Sigmoid colon (tissue), 7 donors: Measurements from ENCODE around the gene GAN. TPM values are rescaled to one million over a fixed set of nuclear protein-coding genes. Genes with fewer than 3 reads are reported as not detected.

Source experiments
- DNase-seq: peaks from one replicate; pipeline ENCODE4 v3.0.0-alpha.2; 2019
- H3K27ac ChIP-seq, 4 donors: fragments of 200-600 bp; sonication (generic); one replicate each; pipeline ENCODE4 v1.5.1; 2016 to 2019; ENCODE audit warnings: mild to moderate bottlenecking in 1 of 4
- H3K27me3 ChIP-seq, 3 donors: fragments of 200-600 bp; sonication (generic); one replicate each; pipeline ENCODE4 v1.5.1; 2019; ENCODE audit warnings: mild to moderate bottlenecking in 1 of 3
- H3K36me3 ChIP-seq, 4 donors: fragments of 200-600 bp; sonication (generic); one replicate each; pipeline ENCODE4 v1.5.1; 2016 to 2019
- H3K4me1 ChIP-seq, 4 donors: fragments of 200-600 bp; sonication (generic); one replicate each; pipeline ENCODE4 v1.5.1; 2017 to 2019
- H3K4me3 ChIP-seq, 4 donors: fragments of 200-600 bp; sonication (generic); one replicate each; pipeline ENCODE4 v1.5.1; 2017 to 2019; ENCODE audit warnings: mild to moderate bottlenecking in 2 of 4, moderate library complexity in 1 of 4
- H3K9me3 ChIP-seq, 4 donors: fragments of 200-600 bp in 3 of 4; sonication (generic) in 3 of 4; one replicate each; pipeline versions ENCODE4 v1.5.1 to v1.6.1; 2013 to 2019
- CTCF ChIP-seq, 4 experiments: fragments of 450-650 bp in 3 of 4; fragments of 200-600 bp in 1 of 4; IDR thresholded peaks; one replicate each; pipeline ENCODE4 v1.5.1; 2016 to 2019; ENCODE audit warnings: antibody characterized with exemption in 4 of 4, mild to moderate bottlenecking in 3 of 4, moderate library complexity in 2 of 4
- EP300 ChIP-seq, 4 donors: sonication (generic); formaldehyde crosslinking; IDR thresholded peaks; one replicate each; pipeline ENCODE4 v1.6.1; 2017; ENCODE audit warnings: antibody characterized with exemption in 4 of 4
- POLR2A ChIP-seq, 2 donors: fragments of 450-650 bp; IDR thresholded peaks; one replicate each; pipeline ENCODE4 v1.6.1; 2016; ENCODE audit warnings: antibody characterized with exemption in 2 of 2, mild to moderate bottlenecking in 2 of 2, moderate library complexity in 2 of 2
- POLR2AphosphoS5 ChIP-seq, 4 donors: sonication (generic); formaldehyde crosslinking; IDR thresholded peaks; one replicate each; pipeline ENCODE4 v1.6.1; 2017; ENCODE audit warnings: antibody characterized with exemption in 4 of 4
- WGBS, 2 donors: extraction: QIAGEN DNeasy Blood & Tissue Kit; methylation state at CpG; one replicate each; pipeline ENCODE4 v1.1.7; 2013; 5-methylcytosine and 5-hydroxymethylcytosine counted together
- intact Hi-C: fragments of 100-400 bp; cut with DNase I; formaldehyde crosslinking; loops from one replicate; pipeline ENCODE4 v1.15.1; 2023
- polyA plus RNA-seq, 3 donors: library from polyadenylated mRNA; stranded (reverse); fragments of 200-250 nt; gene quantifications; one replicate each; pipeline ENCODE4 v1.2.3, GENCODE V29; 2013
- total RNA-seq, 4 donors: library from RNA; depleted of rRNA; stranded (reverse); fragments of >200 nt; gene quantifications; one replicate each; pipeline ENCODE4 v1.1.0, GENCODE V29; 2016
- donor health status: healthy with polysubstance abuse.
- donor health status: Bipolar disorder and iron deficiency.
- donor health status: healthy.

The GAN gene
- total and polyA plus RNA-seq, 7 donors: 1.2 to 14.7 (median 9.1) TPM

- Histone ChIP-seq H3K4me3 (no peak overlapping the region), H3K27ac (no peak overlapping the region), H3K4me1 (no peaks in the 10 kb centered on the region), H3K27me3 (no peaks in the 10 kb centered on the region), H3K36me3 (peaks cover 0 to 45% (median 5%) of the 10 kb centered on the region in 4 donors), H3K9me3 (no peaks in the 10 kb centered on the region)
- TF ChIP-seq POLR2AphosphoS5 (IDR thresholded peaks at IDR 0.05) (no peak), CTCF (IDR thresholded peaks at IDR 0.05) (no peak), POLR2A (IDR thresholded peaks at IDR 0.05) (no peak), EP300 (IDR thresholded peaks at IDR 0.05) (no peak)
- DNase-seq: no peak
- WGBS, 2 donors: 96% methylated on average over 3 of the region's 3 CpGs
- intact Hi-C loops: no loop called here
Measured at GRCh38 chr16:81353895-81354294, 39.1 kb downstream of the GAN start.

- Histone ChIP-seq H3K27ac (no peak overlapping the region), H3K27me3 (no peaks in the 10 kb centered on the region), H3K9me3 (no peaks in the 10 kb centered on the region), H3K4me1 (peaks cover 0 to 11% (median 7%) of the 10 kb centered on the region in 4 donors), H3K36me3 (peaks cover 0 to 47% (median 5%) of the 10 kb centered on the region in 4 donors), H3K4me3 (no peak overlapping the region)
- intact Hi-C loops: no loop called here
- DNase-seq: no peak
- WGBS, 2 donors: 93 to 96% methylated on average over 9 of the region's 9 CpGs
- TF ChIP-seq POLR2AphosphoS5 (IDR thresholded peaks at IDR 0.05) (no peak), CTCF (IDR thresholded peaks at IDR 0.05) (no peak), EP300 (IDR thresholded peaks at IDR 0.05) (no peak), POLR2A (IDR thresholded peaks at IDR 0.05) (no peak)
Measured at GRCh38 chr16:81357711-81358260, 43.0 kb downstream of the GAN start.

DNA sequence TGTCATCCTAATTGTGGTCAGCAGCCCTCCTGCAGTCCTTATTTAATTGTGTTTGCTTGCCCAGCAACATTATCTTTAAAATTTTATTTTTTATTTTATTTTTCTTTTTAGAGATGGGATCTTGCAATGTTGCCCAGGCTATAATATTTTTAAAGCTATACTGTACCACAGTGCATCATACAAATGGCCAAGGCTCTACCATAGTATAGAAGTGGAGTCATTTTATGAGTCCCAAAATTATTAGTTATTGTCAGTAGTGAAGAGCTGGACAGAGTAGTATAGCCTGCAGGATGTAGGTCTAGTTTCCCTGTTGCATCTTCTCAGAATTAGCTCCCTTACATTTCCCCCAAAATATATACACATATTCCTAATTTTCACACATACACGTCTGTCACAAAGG is 44.1 kb downstream of the GAN start:
- 84 to 86% methylated on average over 1 of the region's 1 CpG for WGBS, 2 donors
- Histone ChIP-seq H3K27me3 (no peaks in the 10 kb centered on the region), H3K27ac (no peak overlapping the region), H3K36me3 (peaks cover 0 to 52% (median 7%) of the 10 kb centered on the region in 4 donors), H3K4me1 (peaks cover 0 to 14% (median 8%) of the 10 kb centered on the region in 4 donors), H3K9me3 (no peaks in the 10 kb centered on the region), H3K4me3 (no peak overlapping the region)
- intact Hi-C loops: no loop called here
- DNase-seq: no peak
- TF ChIP-seq POLR2AphosphoS5 (IDR thresholded peaks at IDR 0.05): no peak
- no peak for TF ChIP-seq CTCF (IDR thresholded peaks at IDR 0.05)
- no peak for TF ChIP-seq POLR2A (IDR thresholded peaks at IDR 0.05)
- TF ChIP-seq EP300 (IDR thresholded peaks at IDR 0.05): no peak

DNA sequence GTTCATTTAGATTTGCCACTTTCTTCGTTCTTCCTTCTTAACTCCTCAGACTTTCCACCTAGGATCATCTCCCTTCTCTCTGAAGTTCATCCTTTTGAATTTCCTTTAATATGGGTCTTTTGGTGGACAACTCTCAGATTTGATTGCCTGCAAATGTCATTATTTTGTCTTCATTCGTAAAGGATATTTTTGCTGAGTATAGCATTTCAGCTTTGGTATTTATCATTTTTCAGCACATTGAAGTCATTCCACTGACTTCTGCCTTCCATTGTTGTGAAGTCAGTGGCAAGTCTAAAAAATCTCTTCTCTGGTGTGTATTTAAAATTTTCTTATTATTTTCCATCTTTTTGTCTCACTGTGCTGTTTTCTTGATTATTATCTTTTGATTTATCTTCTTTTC is 45.4 kb downstream of the GAN start:
- TF ChIP-seq CTCF (IDR thresholded peaks at IDR 0.05) (no peak), EP300 (IDR thresholded peaks at IDR 0.05) (no peak), POLR2A (IDR thresholded peaks at IDR 0.05) (no peak), POLR2AphosphoS5 (IDR thresholded peaks at IDR 0.05) (no peak)
- Histone ChIP-seq H3K36me3 (peaks cover 0 to 54% (median 15%) of the 10 kb centered on the region in 4 donors), H3K27me3 (no peaks in the 10 kb centered on the region), H3K9me3 (no peaks in the 10 kb centered on the region), H3K4me3 (no peak overlapping the region), H3K4me1 (peaks cover 0 to 14% (median 8%) of the 10 kb centered on the region in 4 donors), H3K27ac (no peak overlapping the region)
- no peak for DNase-seq
- WGBS, 2 donors: 97 to 98% methylated on average over 2 of the region's 2 CpGs
- intact Hi-C loops: loop anchor here (5.0 kb wide), 1 partner anchor 153 kb away; no protein-coding TSS in a partner anchor

DNA sequence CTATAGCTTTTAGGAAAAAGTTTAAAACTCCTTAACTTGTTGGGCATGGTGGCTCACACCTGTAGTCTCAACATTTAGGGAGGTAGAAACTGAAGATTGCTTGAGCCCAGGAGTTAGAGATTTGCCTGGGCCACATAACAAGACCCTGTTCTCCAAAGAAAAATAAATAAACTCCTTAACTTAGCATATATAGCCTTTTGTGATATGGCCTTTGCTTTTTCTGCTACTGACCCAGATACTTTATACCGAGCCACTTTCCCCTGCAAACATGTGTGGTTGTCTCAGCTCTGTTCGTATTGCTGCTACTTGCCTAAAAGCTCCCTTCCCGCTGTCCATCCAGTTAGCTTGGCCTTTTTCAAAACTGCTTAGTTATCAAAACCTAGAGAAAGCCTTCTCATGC is 51.0 kb downstream of the GAN start:
- no peak for TF ChIP-seq EP300 (IDR thresholded peaks at IDR 0.05)
- TF ChIP-seq POLR2AphosphoS5 (IDR thresholded peaks at IDR 0.05): no peak
- no peak for TF ChIP-seq CTCF (IDR thresholded peaks at IDR 0.05)
- TF ChIP-seq POLR2A (IDR thresholded peaks at IDR 0.05): no peak
- Histone ChIP-seq H3K27me3 (no peaks in the 10 kb centered on the region), H3K27ac (no peak overlapping the region), H3K9me3 (no peaks in the 10 kb centered on the region), H3K36me3 (peaks cover 7 to 67% (median 13%) of the 10 kb centered on the region in 4 donors), H3K4me3 (no peak overlapping the region), H3K4me1 (peaks cover 0 to 14% (median 8%) of the 10 kb centered on the region in 4 donors)
- WGBS, 2 donors: 92 to 93% methylated on average over 3 of the region's 3 CpGs
- no peak for DNase-seq
- intact Hi-C loops: loop anchor here (5.0 kb wide), 1 partner anchor 372 kb away; no protein-coding TSS in a partner anchor
